Lower leg skin (tissue), 4 donors: Measurements from ENCODE around the gene MC1R. TPM values are rescaled to one million over a fixed set of nuclear protein-coding genes. Genes with fewer than 3 reads are reported as not detected.
A peak's percentile ranks its signal among the peaks of the same experiment; 100 is the strongest.

Experiments
- DNase-seq, 2 donors: peaks; one replicate each; pipeline ENCODE4 v3.0.0-alpha.2; 2019; ENCODE audit warnings: low spot score in 2 of 2
- H3K4me3 ChIP-seq: fragments of 200-600 bp; sonication (generic); 2 replicates; pipeline ENCODE4 v1.5.1; 2017; ENCODE audit warnings: mild to moderate bottlenecking, low read depth; ENCODE audit not compliant: poor library complexity, severe bottlenecking
- CTCF ChIP-seq, 3 donors: fragments of 450-650 bp; IDR thresholded peaks; one replicate each; pipeline ENCODE4 v1.5.1; 2016; ENCODE audit warnings: antibody characterized with exemption in 3 of 3, mild to moderate bottlenecking in 3 of 3, moderate library complexity in 2 of 3
- POLR2A ChIP-seq, 2 donors: fragments of 450-650 bp; IDR thresholded peaks; one replicate each; pipeline ENCODE4 v1.6.1; 2016 to 2017; ENCODE audit warnings: antibody characterized with exemption in 2 of 2, mild to moderate bottlenecking in 1 of 2, moderate library complexity in 1 of 2
- WGBS, 2 donors: methylation state at CpG; one replicate each; pipeline ENCODE4 v1.1.5; 2018; 5-methylcytosine and 5-hydroxymethylcytosine counted together
- intact Hi-C: fragments of 100-400 bp; cut with DNase I; formaldehyde crosslinking; loops from one replicate; pipeline ENCODE4 v1.15.0; 2023; ENCODE audit warnings: low total_unique reads
- total RNA-seq, 4 donors: library from RNA; depleted of rRNA; stranded (reverse); fragments of >200 nt; gene quantifications; one replicate each; pipeline ENCODE4 v1.1.0, GENCODE V29; 2016

The MC1R gene
- total RNA-seq, 4 donors from 2014 or later: 3.4 to 6.5 (median 4.5) TPM

GRCh38 chr16:89946515-89946914, 27.9 kb downstream of the MC1R start:
- intact Hi-C loops: no loop called here
- 59 to 60% methylated on average over 5 of the region's 5 CpGs for WGBS, 2 donors
- DNase-seq: no peak
- TF ChIP-seq CTCF (IDR thresholded peaks at IDR 0.05): no peak
- TF ChIP-seq POLR2A (IDR thresholded peaks at IDR 0.05): no peak
- H3K4me3 ChIP-seq: no peak overlapping the region

GRCh38 chr16:89949121-89949742, 30.6 kb downstream of the MC1R start:
- 33 to 43% methylated on average over 19 to 37 of the region's 55 CpGs for WGBS, 2 donors
- peak overlapping the region; percentile 36 for H3K4me3 ChIP-seq
- DNase-seq: no peak
- intact Hi-C loops: no loop called here
- no peak for TF ChIP-seq POLR2A (IDR thresholded peaks at IDR 0.05)
- TF ChIP-seq CTCF (IDR thresholded peaks at IDR 0.05): no peak

- DNase-seq: no peak
- 73 to 81% methylated on average over 12 of the region's 12 CpGs for WGBS, 2 donors
- H3K4me3 ChIP-seq: no peak overlapping the region
- intact Hi-C loops: no loop called here
- TF ChIP-seq CTCF (IDR thresholded peaks at IDR 0.05): no peak
- no peak for TF ChIP-seq POLR2A (IDR thresholded peaks at IDR 0.05)
Observed at GRCh38 chr16:89949756-89950155, 31.1 kb downstream of the MC1R start.

GRCh38 chr16:89951509-89951908, 32.8 kb downstream of the MC1R start:
- 94 to 96% methylated on average over 5 of the region's 5 CpGs for WGBS, 2 donors
- no peak for TF ChIP-seq CTCF (IDR thresholded peaks at IDR 0.05)
- no peak for TF ChIP-seq POLR2A (IDR thresholded peaks at IDR 0.05)
- no peak overlapping the region for H3K4me3 ChIP-seq
- intact Hi-C loops: no loop called here
- no peak for DNase-seq

- 90 to 92% methylated on average over 9 to 12 of the region's 12 CpGs for WGBS, 2 donors
- DNase-seq: no peak
- TF ChIP-seq POLR2A (IDR thresholded peaks at IDR 0.05) (no peak), CTCF (IDR thresholded peaks at IDR 0.05) (no peak)
- intact Hi-C loops: no loop called here
- H3K4me3 ChIP-seq: no peak overlapping the region
Observed at GRCh38 chr16:89952049-89952448, 33.4 kb downstream of the MC1R start.

GRCh38 chr16:89952551-89952950, 33.9 kb downstream of the MC1R start:
- intact Hi-C loops: no loop called here
- TF ChIP-seq CTCF (IDR thresholded peaks at IDR 0.05): no peak
- TF ChIP-seq POLR2A (IDR thresholded peaks at IDR 0.05): no peak
- no peak for DNase-seq
- H3K4me3 ChIP-seq: no peak overlapping the region
- WGBS, 2 donors: 90 to 94% methylated on average over 4 to 6 of the region's 6 CpGs
